HG03520 (cell line): ENCODE measurements around the gene PELO.

ENCODE experiments used
- ATAC-seq: cut with Tn5 transposase; IDR thresholded peaks from one replicate; pipeline ENCODE4 v1.9.1; 2021; ENCODE audit warnings: mild to moderate bottlenecking, moderate library complexity; ENCODE audit not compliant: unreplicated experiment

The PELO gene

GRCh38 chr5:52771343-52772039 is 16.2 kb upstream of the PELO start:
- peak; percentile 96 for ATAC-seq

GRCh38 chr5:52772668-52773067 is 15.0 kb upstream of the PELO start:
- ATAC-seq: no peak

GRCh38 chr5:52773342-52773741 is 14.4 kb upstream of the PELO start:
- ATAC-seq: no peak

GRCh38 chr5:52774005-52774410 is 13.7 kb upstream of the PELO start:
- no peak for ATAC-seq

- ATAC-seq: no peak
Observed at GRCh38 chr5:52776116-52776515, 11.6 kb upstream of the PELO start.

- ATAC-seq: no peak
Observed at GRCh38 chr5:52777186-52777585, 10.5 kb upstream of the PELO start.

GRCh38 chr5:52778781-52779180 is 8.9 kb upstream of the PELO start:
- ATAC-seq: no peak

- no peak for ATAC-seq
Observed at GRCh38 chr5:52779213-52779612, 8.5 kb upstream of the PELO start.

GRCh38 chr5:52783226-52783959 is 4.3 kb upstream of the PELO start:
- ATAC-seq: no peak

GRCh38 chr5:52784737-52785136 is 3.0 kb upstream of the PELO start:
- ATAC-seq: no peak

GRCh38 chr5:52786391-52786790 is 1.3 kb upstream of the PELO start:
- no peak for ATAC-seq

GRCh38 chr5:52786949-52787599 is 642 bp upstream of the PELO start:
- ATAC-seq: no peak

GRCh38 chr5:52788505-52788821 is 747 bp downstream of the PELO start:
- no peak for ATAC-seq

- no peak for ATAC-seq
Observed at GRCh38 chr5:52789378-52789777, 1.7 kb downstream of the PELO start.

GRCh38 chr5:52789851-52790250 is 2.1 kb downstream of the PELO start:
- ATAC-seq: no peak

GRCh38 chr5:52791366-52791765 is 3.6 kb downstream of the PELO start:
- no peak for ATAC-seq

- no peak for ATAC-seq
Observed at GRCh38 chr5:52794519-52794918, 6.8 kb downstream of the PELO start.

- ATAC-seq: no peak
Observed at GRCh38 chr5:52796031-52796430, 8.3 kb downstream of the PELO start.

- no peak for ATAC-seq
Observed at GRCh38 chr5:52796516-52797103, 8.9 kb downstream of the PELO start.

- no peak for ATAC-seq
Observed at GRCh38 chr5:52798938-52799337, 11.2 kb downstream of the PELO start.

GRCh38 chr5:52799358-52799982 is 11.8 kb downstream of the PELO start:
- peak; percentile 23 for ATAC-seq
